ENCODE results near the gene CACNA2D4.

Gene CACNA2D4

GRCh38 chr12:1917172-1918070 lies 1.0 kb downstream of the CACNA2D4 start:
- DNase-seq (ENCODE audit: low read depth, low spot score): no peak

- DNase-seq (ENCODE audit: low read depth, low spot score): no peak
Measured at GRCh38 chr12:1916371-1917171, 1.9 kb downstream of the CACNA2D4 start.

DNA sequence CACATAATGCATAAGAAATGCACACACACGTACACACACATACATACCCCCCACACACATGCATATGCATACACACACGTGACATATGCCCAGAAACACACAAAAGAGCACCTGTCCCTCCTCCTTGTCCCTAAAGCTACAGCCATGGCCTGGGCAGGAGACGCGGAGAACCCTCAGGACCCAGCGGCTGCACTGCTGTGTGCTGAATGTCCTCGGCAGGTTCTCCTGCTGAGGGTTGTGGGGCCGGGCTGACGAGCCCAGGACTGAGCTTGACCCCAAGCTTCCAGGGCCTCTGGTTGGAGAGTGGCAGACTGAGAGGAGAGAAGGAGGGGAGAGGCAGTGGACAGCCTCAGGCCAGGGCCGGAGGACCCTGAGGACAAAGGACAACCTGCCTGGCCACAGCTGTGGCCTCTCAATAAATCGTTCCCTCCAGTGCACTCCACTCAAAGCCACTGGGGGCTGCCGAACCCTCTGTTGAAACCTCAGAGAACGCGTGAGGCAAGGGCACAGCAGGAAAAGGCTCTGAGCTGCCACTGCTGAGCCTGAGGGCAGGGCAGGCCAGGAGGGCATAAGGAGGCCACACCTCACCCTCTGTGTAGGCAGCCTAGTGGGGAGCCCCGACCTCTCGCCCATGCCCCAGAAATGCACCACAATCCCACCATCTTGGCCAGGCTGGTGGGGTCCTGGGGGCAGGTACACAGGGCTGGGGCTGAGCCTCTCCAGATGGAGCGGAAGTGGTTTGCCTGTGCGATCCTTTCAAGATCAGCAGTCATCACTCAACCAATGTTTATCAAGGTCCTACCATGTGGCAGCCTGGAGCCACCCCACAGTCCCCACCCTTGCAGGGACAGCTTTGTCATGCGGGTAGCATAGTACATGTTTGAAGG lies 3.1 kb downstream of the CACNA2D4 start:
- DNase-seq (ENCODE audit: low read depth, low spot score): no peak

DNA sequence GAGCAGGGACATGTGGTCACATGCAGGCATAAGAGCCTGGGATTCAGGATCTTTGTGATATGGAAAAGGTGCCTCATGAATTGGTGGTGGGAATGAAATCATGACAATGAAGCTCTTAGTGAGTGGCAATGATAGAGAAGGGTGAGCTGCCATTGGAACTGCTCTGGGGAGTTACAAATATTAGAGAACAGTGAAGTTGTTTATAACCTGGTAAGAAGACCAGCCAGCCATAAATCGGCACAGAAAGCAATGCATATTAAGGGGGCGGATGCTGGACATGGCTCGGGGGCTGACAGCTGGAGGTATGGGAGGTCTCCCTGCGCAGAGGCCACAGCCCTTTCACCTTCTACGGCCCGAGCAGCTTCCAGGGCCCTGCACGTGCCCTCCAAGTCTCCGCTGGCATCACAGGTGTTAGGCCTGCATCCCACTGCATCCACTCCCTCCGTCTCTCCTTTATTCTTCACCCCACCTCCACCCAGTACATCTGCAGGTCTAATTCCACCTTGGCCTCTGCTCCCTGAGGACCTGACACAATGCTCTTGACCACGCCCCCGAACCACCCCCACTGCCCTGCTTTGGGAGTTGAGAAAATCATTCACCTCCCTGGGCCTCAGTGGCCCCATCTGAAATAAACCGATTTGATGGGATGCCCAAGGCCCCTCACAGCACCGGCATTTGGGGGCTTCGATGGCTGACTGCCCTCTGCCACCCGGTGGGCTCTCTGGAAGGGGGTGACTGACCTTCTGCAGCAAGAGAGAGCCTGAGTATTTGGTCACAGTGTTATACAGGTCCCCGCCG lies 4.1 kb downstream of the CACNA2D4 start:
- no peak for DNase-seq (ENCODE audit: low read depth, low spot score)

GRCh38 chr12:1913377-1914113 lies 4.9 kb downstream of the CACNA2D4 start:
- DNase-seq (ENCODE audit: low read depth, low spot score): no peak

DNA sequence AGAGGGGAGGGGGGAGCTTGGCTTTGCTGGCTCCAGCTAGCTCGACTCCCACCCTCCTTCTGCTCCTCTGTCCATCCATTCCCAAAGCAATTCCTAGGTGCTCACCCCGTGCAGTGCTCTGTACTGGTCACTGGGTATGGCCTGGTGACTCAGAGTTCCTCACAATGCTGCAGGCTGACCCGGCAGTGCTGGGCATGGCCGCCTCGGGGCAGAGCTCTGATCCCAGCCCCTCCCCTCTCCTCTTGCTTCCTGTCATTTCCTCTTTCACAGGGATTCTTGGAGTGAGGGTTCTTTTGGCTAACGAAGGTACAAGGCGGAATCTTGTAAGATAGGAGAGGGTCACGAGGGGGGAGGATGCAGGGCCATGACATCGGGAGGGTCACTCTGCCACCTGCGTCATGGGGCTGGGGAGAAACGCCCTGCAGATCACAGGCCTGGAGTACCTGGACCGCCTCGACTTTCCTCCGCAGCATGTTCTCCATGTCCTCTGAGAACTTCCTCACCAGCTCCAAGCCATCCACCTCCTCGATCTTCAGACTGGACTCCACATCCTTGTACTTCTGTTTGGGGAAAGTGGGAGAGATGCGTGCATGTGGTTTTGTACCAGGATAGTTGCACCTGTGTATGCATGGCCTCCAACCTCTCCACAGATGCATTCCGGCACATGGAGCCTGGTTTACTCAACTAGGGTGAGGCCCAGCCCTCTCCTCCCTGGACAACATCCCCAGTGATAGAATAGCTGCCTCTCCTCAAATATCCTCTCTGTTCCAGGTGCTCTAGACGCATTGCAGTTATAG lies 5.7 kb downstream of the CACNA2D4 start:
- DNase-seq (ENCODE audit: low read depth, low spot score): peak; percentile 48

GRCh38 chr12:1911598-1912575 lies 6.6 kb downstream of the CACNA2D4 start:
- DNase-seq (ENCODE audit: low read depth, low spot score): no peak

DNA sequence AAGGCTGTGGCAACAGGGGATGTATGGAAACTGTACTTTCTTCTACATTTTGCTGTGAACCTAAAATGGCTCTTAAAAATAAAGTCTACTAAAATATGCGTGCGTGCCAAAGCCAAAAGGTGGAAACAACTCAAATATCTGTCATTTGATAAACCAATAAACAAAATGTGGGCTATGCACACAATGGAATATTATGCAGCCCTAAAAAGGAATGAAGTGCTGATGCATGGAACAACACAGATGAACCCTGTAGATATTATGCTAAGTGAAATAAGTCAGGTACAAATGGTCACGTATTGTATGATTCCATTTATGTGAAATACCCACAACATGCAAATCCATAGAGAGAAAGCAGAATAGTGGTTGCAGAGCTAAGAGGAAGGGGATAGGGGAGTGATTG lies 8.0 kb downstream of the CACNA2D4 start:
- no peak for DNase-seq (ENCODE audit: low read depth, low spot score)

DNA sequence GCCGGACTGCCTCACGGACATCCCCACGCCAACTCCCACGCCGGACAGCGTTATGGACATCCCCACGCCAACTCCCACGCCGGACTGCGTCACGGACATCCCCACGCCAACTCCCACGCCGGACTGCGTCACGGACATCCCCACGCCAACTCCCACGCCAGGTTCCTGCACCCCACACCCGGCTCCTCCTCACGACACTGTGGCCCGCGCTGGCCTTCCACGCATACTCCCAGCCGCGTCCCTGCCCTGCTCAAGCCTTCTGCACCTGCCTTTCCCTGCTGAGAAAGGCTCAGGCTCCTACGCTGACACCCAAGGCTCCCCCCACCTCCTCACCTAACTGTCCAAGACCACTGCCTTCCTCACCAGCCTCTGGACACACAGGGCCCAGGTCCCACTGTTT lies 9.7 kb downstream of the CACNA2D4 start:
- DNase-seq (ENCODE audit: low read depth, low spot score): no peak

- peak; percentile 72 for DNase-seq (ENCODE audit: low read depth, low spot score)
Measured at GRCh38 chr12:1907652-1908611, 10.5 kb downstream of the CACNA2D4 start.

GRCh38 chr12:1906579-1906978 lies 11.9 kb downstream of the CACNA2D4 start:
- peak; percentile 0 for DNase-seq (ENCODE audit: low read depth, low spot score)

GRCh38 chr12:1904875-1905274 lies 13.6 kb downstream of the CACNA2D4 start:
- no peak for DNase-seq (ENCODE audit: low read depth, low spot score)

DNA sequence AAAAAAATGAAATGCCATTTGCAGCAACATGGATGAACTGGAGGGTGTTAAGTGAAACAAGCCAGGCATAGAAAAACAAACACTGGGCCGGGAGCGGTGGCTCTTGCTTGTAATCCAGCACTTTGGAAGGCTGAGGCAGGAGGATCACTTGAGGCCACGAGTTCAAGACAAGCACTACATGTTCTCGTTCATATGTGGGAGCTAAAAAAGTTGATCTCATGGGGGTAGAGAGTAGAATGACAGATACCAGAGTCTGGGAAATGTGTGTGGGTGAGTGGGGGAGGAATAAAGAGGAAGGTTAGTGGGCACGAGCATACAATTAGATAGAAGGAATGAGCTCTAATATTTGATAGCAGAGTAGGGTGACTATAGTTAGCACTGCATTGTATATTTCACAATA lies 21.5 kb downstream of the CACNA2D4 start:
- no peak for DNase-seq (ENCODE audit: low read depth, low spot score)

DNA sequence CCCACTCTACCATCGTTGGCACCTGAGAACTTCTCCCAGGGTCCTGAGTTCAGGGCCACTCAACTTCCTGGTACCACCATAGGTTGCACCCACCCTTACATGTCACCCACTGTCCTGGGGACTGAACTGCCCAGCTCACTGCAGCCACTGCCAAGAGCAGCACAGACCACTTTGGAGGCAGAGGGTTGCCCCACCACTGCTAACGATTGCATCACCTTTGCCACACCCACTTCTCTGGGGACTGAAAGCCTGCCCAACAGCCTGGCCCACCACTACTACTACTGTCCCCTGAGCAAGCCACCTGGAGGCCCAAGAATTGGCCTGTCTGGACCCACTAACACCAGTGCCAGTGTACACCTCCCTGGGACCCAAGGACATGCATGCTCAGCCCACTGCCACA lies 27.6 kb downstream of the CACNA2D4 start:
- no peak for DNase-seq (ENCODE audit: low read depth, low spot score)

GRCh38 chr12:1890119-1890703 lies 28.2 kb downstream of the CACNA2D4 start:
- DNase-seq (ENCODE audit: low read depth, low spot score): no peak

- DNase-seq (ENCODE audit: low read depth, low spot score): no peak
Measured at GRCh38 chr12:1888923-1889322, 29.5 kb downstream of the CACNA2D4 start.

Data from ELF-1 (cell line).